IMR-90 (cell line): ENCODE results near the gene WDR27. TPM values are rescaled to one million over a fixed set of nuclear protein-coding genes. Genes with fewer than 3 reads are reported as not detected.

ENCODE experiments used
- ATAC-seq: fragments of 200-7000 bp; cut with Tn5 transposase; 2 replicates; pipeline ENCODE4 v1.9.1; 2020; ENCODE audit warnings: low read depth, mild to moderate bottlenecking, moderate library complexity
- BruUV-seq: library from RNA; stranded (reverse); fragments of 400-500 nt; replicated peaks from 2 replicates; lab custom pipeline; 2021; lab: Mats Ljungman, UMichigan
- CTCF ChIA-PET: fragments of 300-600 bp; formaldehyde crosslinking; extraction: SDS; loops from one replicate; lab custom pipeline; 2021; ENCODE audit warnings: antibody characterized with exemption; lab: Yijun Ruan, JAX
- POLR2A ChIA-PET: fragments of 300-600 bp; sonication (Branson Sonifier 250); formaldehyde crosslinking; loops from one replicate; lab custom pipeline; 2022; ENCODE audit warnings: antibody characterized with exemption; ENCODE audit not compliant: unreplicated experiment; lab: Charles Lee
- DNase-seq: peaks from one replicate; pipeline ENCODE4 v3.0.0; 2013
- H2AFZ ChIP-seq: replicated peaks from 2 replicates; pipeline ENCODE3; 2013; ENCODE audit warnings: low read length, mild to moderate bottlenecking; ENCODE audit not compliant: poor library complexity
- H2AK5ac ChIP-seq: 2 replicates; pipeline ENCODE4 v1.6.1; 2013; ENCODE audit warnings: low read depth, low read length, inconsistent platforms
- H2AK9ac ChIP-seq: replicated peaks from 2 replicates; pipeline ENCODE3; 2013; ENCODE audit warnings: mild to moderate bottlenecking, low read depth, low read length, moderate library complexity; ENCODE audit not compliant: poor library complexity
- H2BK120ac ChIP-seq: 2 replicates; pipeline ENCODE4 v1.6.1; 2013; ENCODE audit warnings: low read depth, low read length, inconsistent platforms
- H2BK15ac ChIP-seq: 3 replicates; pipeline ENCODE4 v1.6.1; 2013; ENCODE audit warnings: low read depth, low read length, inconsistent platforms
- H2BK20ac ChIP-seq: 2 replicates; pipeline ENCODE4 v1.6.1; 2013; ENCODE audit warnings: low read depth, mild to moderate bottlenecking, inconsistent platforms, low read length, moderate library complexity
- H2BK5ac ChIP-seq: 2 replicates; pipeline ENCODE4 v1.6.1; 2013; ENCODE audit warnings: mild to moderate bottlenecking, low read depth, low read length, inconsistent platforms; ENCODE audit not compliant: poor library complexity, severe bottlenecking
- H3K14ac ChIP-seq: replicated peaks from 2 replicates; pipeline ENCODE4 v1.6.1; 2013; ENCODE audit warnings: low read depth, low read length, inconsistent platforms
- H3K18ac ChIP-seq: 2 replicates; pipeline ENCODE4 v1.6.1; 2013; ENCODE audit warnings: low read depth, low read length, control low read depth
- H3K23ac ChIP-seq: 2 replicates; pipeline ENCODE4 v1.6.1; 2013; ENCODE audit warnings: low read depth, low read length, inconsistent platforms
- H3K27ac ChIP-seq: 2 replicates; pipeline ENCODE4 v1.5.1; 2013; ENCODE audit warnings: mild to moderate bottlenecking, control low read depth, low read length; ENCODE audit not compliant: insufficient read depth
- H3K27me3 ChIP-seq: 2 replicates; pipeline ENCODE4 v1.6.1; 2013; ENCODE audit warnings: low read length; ENCODE audit not compliant: control insufficient read depth, insufficient read depth
- H3K36me3 ChIP-seq: 2 replicates; pipeline ENCODE4 v1.6.1; 2013; ENCODE audit warnings: low read length, mixed read lengths; ENCODE audit not compliant: control insufficient read depth, insufficient read depth
- H3K4ac ChIP-seq: 2 replicates; pipeline ENCODE4 v1.6.1; 2013; ENCODE audit warnings: low read depth, low read length, inconsistent platforms
- H3K4me1 ChIP-seq: 2 replicates; pipeline ENCODE4 v1.6.1; 2013; ENCODE audit warnings: low read length, mixed read lengths; ENCODE audit not compliant: control insufficient read depth, insufficient read depth
- H3K4me2 ChIP-seq: 2 replicates; pipeline ENCODE4 v1.6.1; 2013; ENCODE audit warnings: low read depth, mild to moderate bottlenecking, control low read depth, low read length, moderate library complexity
- H3K4me3 ChIP-seq: 2 replicates; pipeline ENCODE4 v1.5.1; 2013; ENCODE audit warnings: low read depth, mild to moderate bottlenecking, control low read depth, low read length, moderate library complexity; ENCODE audit not compliant: insufficient read depth
- H3K56ac ChIP-seq: 2 replicates; pipeline ENCODE4 v1.6.1; 2013; ENCODE audit warnings: low read length, inconsistent platforms; ENCODE audit not compliant: insufficient read depth; ENCODE audit errors: extremely low read depth
- H3K79me1 ChIP-seq, 2 experiments: 2 replicates each; pipeline ENCODE4 v1.6.1; 2013; ENCODE audit warnings: low read length in 2 of 2, inconsistent platforms in 1 of 2, low read depth in 1 of 2
- H3K9ac ChIP-seq: 2 replicates; pipeline ENCODE4 v1.6.1; 2013; ENCODE audit warnings: low read depth, low read length, control low read depth
- H3K9me1 ChIP-seq: 2 replicates; pipeline ENCODE4 v1.6.1; 2013; ENCODE audit warnings: low read length, inconsistent platforms; ENCODE audit not compliant: insufficient read depth
- H3K9me3 ChIP-seq: 2 replicates; pipeline ENCODE4 v1.6.1; 2013; ENCODE audit warnings: low read length; ENCODE audit not compliant: control insufficient read depth, insufficient read depth
- H4K20me1 ChIP-seq: 2 replicates; pipeline ENCODE4 v1.6.1; 2013; ENCODE audit warnings: low read length, inconsistent platforms; ENCODE audit not compliant: insufficient read depth
- H4K5ac ChIP-seq: 2 replicates; pipeline ENCODE4 v1.6.1; 2013; ENCODE audit warnings: mild to moderate bottlenecking, low read depth, low read length, control low read depth
- H4K8ac ChIP-seq, 2 experiments: 2 replicates each; pipeline ENCODE4 v1.6.1; 2013; ENCODE audit warnings: low read depth in 2 of 2, low read length in 2 of 2, control low read depth in 1 of 2, inconsistent platforms in 1 of 2
- H4K91ac ChIP-seq: 2 replicates; pipeline ENCODE4 v1.6.1; 2013; ENCODE audit warnings: low read depth, low read length, inconsistent platforms; ENCODE audit not compliant: insufficient read depth
- MAFK ChIP-seq: IDR thresholded peaks from 2 replicates; pipeline ENCODE4 v1.6.1; 2012; ENCODE audit warnings: low read depth, low read length, improper control_type of control experiment
- NFE2L2 ChIP-seq: fragments of 150-350 bp; IDR thresholded peaks from 2 replicates; pipeline ENCODE4 v1.6.1; 2016; ENCODE audit warnings: low read depth, mild to moderate bottlenecking, low read length
- RAD21 ChIP-seq: IDR thresholded peaks from 2 replicates; pipeline ENCODE4 v1.6.1; 2012; ENCODE audit warnings: low read length, improper control_type of control experiment
- SMC3 ChIP-seq: fragments of 150-350 bp; IDR thresholded peaks from 2 replicates; pipeline ENCODE4 v1.6.1; 2016; ENCODE audit warnings: low read depth, mild to moderate bottlenecking, antibody characterized with exemption, low read length, moderate library complexity
- WGBS, 2 experiments: methylation state at CpG; one replicate each; pipeline versions ENCODE4 v1.1.5 to v1.1.7; 2013; ENCODE audit warnings: missing lambda C conversion rate in 2 of 2; ENCODE audit not compliant: insufficient read length in 1 of 2; ENCODE audit errors: extremely low coverage in 2 of 2; 5-methylcytosine and 5-hydroxymethylcytosine counted together
- dilution Hi-C: fragments of 300-500 bp; cut with HindIII; formaldehyde crosslinking; loops from one replicate; pipeline ENCODE4 v1.14.3; 2018; ENCODE audit warnings: low sequenced_read_pairs; ENCODE audit not compliant: unreplicated experiment
- in situ Hi-C: fragments of 300-500 bp; cut with MboI; formaldehyde crosslinking; loops from 3 replicates; pipeline ENCODE4 v1.14.3; 2019; ENCODE audit warnings: low sequenced_read_pairs, inconsistent platforms, mixed read lengths
- intact Hi-C: fragments of 100-400 bp; cut with micrococcal nuclease; formaldehyde crosslinking; loops from 2 replicates; pipeline ENCODE4 v1.10.0; 2022
- polyA plus RNA-seq, 3 experiments: library from polyadenylated mRNA; depleted of rRNA; stranded (reverse); fragments of >200 nt; gene quantifications; 2 replicates each; pipeline ENCODE4 v1.2.3, GENCODE V29; 2012; ENCODE audit warnings: low replicate concordance in 1 of 3
- total RNA-seq: library from RNA; depleted of rRNA; stranded (reverse); fragments of >200 nt; gene quantifications from 2 replicates; pipeline ENCODE4 v1.2.3, GENCODE V29; 2012
- TF ChIP-seq, protein P1 (sequence below): conservative IDR thresholded peaks from 2 replicates; pipeline ENCODE4 v1.5.1; 2012; ENCODE audit warnings: mild to moderate bottlenecking, low read depth, low read length, improper control_type of control experiment

WDR27 gene
- total and polyA plus RNA-seq, 2 of the 4 experiments (the other 2 are of a cell fraction) = 7.0 to 18.5 TPM

DNA sequence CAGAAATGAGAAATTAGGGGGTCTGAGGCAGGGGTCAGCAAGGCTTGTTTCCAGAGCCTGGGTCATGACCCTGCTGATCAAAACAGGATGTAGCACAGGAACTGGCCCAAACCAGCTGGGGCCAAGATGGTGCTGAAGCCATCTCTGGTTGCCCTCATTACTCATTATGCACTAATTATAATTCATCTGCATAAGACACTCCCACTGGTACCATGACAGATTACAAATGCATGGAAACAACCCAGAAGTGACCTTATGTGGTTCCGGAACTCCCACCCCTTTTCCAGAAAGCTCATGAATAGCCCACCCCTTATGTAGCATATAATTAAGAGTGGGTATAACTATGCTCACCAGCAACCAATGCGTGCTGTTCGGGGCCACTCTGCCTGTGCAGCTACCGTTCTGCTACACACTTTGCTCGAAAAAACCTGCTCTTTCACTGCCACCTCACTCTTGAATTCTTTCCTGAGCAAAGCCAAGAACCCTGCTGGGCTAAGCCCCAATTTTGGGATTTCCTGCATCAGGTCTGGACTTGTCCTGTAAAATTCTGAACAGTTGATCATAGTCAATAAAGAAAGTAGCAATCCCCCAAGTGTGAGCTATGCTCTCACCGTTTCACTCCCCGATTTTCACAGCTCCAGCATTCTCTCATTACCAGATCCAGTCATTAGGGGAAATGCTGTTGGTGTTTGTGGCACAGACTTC, 122.3 kb downstream of the WDR27 start:
- H3K56ac ChIP-seq = no peak overlapping the region
- H3K4me1 ChIP-seq = no peaks in the 10 kb centered on the region
- H3K4me3 ChIP-seq = no peak overlapping the region
- H3K9me1 ChIP-seq = no peaks in the 10 kb centered on the region
- no TSS peak for BruUV-seq
- H3K36me3 ChIP-seq = peaks cover 1% of the 10 kb centered on the region
- no peaks in the 10 kb centered on the region for H3K79me1 ChIP-seq
- CTCF ChIA-PET = no interaction called here
- no peak overlapping the region for H4K8ac ChIP-seq
- dilution Hi-C loops (no loop called here), intact Hi-C loops (no loop called here), in situ Hi-C loops (no loop called here)
- H2BK5ac ChIP-seq = no peak overlapping the region
- H3K4me2 ChIP-seq = no peak overlapping the region
- H3K9me3 ChIP-seq = no peaks in the 10 kb centered on the region
- H3K27me3 ChIP-seq = no peaks in the 10 kb centered on the region
- H3K14ac ChIP-seq = no peak overlapping the region
- H2BK20ac ChIP-seq = no peak overlapping the region
- no peak overlapping the region for H4K5ac ChIP-seq
- no peak overlapping the region for H3K4ac ChIP-seq
- ATAC-seq (no peak), DNase-seq (no peak)
- no peak for TF ChIP-seq RAD21
- no peak for TF ChIP-seq NFE2L2
- TF ChIP-seq MAFK = no peak
- TF ChIP-seq, protein P1, sequence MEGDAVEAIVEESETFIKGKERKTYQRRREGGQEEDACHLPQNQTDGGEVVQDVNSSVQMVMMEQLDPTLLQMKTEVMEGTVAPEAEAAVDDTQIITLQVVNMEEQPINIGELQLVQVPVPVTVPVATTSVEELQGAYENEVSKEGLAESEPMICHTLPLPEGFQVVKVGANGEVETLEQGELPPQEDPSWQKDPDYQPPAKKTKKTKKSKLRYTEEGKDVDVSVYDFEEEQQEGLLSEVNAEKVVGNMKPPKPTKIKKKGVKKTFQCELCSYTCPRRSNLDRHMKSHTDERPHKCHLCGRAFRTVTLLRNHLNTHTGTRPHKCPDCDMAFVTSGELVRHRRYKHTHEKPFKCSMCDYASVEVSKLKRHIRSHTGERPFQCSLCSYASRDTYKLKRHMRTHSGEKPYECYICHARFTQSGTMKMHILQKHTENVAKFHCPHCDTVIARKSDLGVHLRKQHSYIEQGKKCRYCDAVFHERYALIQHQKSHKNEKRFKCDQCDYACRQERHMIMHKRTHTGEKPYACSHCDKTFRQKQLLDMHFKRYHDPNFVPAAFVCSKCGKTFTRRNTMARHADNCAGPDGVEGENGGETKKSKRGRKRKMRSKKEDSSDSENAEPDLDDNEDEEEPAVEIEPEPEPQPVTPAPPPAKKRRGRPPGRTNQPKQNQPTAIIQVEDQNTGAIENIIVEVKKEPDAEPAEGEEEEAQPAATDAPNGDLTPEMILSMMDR = no peak
- no peak for TF ChIP-seq SMC3
- H2AK5ac ChIP-seq = no peak overlapping the region
- no peak overlapping the region for H2AK9ac ChIP-seq
- no peak overlapping the region for H2AFZ ChIP-seq
- 97% methylated on average over 4 of the region's 7 CpGs; no CpG with 5 or more reads in 1 of the 2 experiments for WGBS, 2 experiments
- H3K18ac ChIP-seq = no peak overlapping the region
- POLR2A ChIA-PET = no interaction called here
- no peak overlapping the region for H3K23ac ChIP-seq
- H2BK15ac ChIP-seq = no peak overlapping the region
- no peak overlapping the region for H2BK120ac ChIP-seq
- H4K91ac ChIP-seq = no peak overlapping the region
- no peak overlapping the region for H3K9ac ChIP-seq
- H4K20me1 ChIP-seq = no peaks in the 10 kb centered on the region
- no peak overlapping the region for H3K27ac ChIP-seq
